SK-MEL-5 (cell line): Measurements from ENCODE around the gene A3GALT2. TPM values are rescaled to one million over a fixed set of nuclear protein-coding genes. Genes with fewer than 3 reads are reported as not detected.
"Not testable (repeated sequence)": the region's sequence is repeated elsewhere in the genome, so short reads cannot be mapped to it uniquely, and the experiment has no call there.

Source experiments
- DNase-seq: peaks from one replicate; pipeline ENCODE4 v3.0.0-alpha.2; 2016; ENCODE audit warnings: low read depth, low spot score
- in situ Hi-C: cut with HindIII; loops from 2 replicates; pipeline ENCODE4 v1.10.0; 2016; ENCODE audit warnings: low sequenced_read_pairs, high pct_unique_total_duplicates, low pct_unique_long_range_greater_than_20kb
- total RNA-seq: library from RNA; depleted of rRNA; stranded (reverse); fragments of >200 nt; shearing (Covaris generic); gene quantifications from 2 replicates; pipeline ENCODE4 v1.2.3, GENCODE V29; 2014

The A3GALT2 gene
- total RNA-seq, 1 experiment from 2014 or later, result not detected

DNA sequence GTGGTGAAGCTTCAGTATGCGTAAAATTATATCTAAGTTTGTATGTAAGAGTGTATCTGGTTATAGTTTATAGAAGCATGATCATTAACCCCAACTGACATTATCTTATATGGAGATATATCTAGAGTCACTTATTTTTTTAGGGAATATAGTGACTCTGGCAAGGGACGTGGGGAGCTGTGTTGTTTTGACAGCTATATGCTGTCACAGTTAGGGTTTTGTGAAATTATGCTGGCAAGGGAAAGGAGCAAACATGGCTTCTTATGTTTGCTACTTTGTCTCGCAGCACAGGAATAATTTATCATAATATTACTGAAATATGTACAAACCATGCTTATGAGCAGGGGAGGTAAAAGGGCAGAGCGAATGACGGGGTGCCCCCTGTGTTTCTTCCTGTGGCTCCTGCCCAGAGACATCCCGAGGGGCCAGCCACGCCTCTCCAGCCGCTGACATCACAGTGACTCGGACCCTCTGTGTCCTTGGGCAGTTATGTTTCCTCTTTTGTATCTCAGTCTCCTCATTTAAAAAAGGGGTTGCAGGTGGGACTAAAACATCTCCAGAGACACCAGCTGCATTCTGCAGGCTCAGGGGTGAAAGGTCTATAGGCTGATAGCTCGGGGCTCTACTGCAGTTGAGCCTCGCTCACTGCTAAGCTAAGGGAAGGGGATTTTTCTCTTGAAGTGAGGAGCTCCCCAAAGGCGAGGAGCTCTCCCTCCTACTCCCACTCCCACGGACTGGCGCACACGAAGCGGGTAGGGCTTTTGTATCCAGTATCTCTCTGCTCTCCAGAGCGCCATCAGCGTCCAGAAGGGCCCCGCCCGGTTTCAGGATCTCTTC is 14.9 kb downstream of the A3GALT2 start:
- in situ Hi-C loops, result no loop called here
- DNase-seq, result no peak

DNA sequence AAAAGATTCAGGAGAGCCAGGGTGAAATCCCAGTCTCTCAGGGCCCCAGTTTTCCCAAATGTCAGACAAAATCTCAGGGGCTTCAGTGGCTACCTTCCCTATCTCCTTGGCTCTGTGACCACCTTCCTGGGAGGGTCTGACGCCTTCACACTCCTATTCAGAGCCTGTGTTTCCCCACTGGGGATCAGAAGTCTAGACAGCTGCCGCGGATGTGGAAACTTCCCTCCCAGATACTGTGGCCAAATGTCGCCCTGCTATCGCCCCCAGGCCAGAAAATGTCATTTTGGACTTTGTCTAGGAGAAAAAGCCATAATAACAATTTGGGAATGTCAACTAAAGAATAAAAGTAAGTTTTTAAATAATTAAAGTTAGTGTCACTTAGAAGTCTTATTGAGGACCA is 15.9 kb downstream of the A3GALT2 start:
- DNase-seq, result no peak
- in situ Hi-C loops, result no loop called here

DNA sequence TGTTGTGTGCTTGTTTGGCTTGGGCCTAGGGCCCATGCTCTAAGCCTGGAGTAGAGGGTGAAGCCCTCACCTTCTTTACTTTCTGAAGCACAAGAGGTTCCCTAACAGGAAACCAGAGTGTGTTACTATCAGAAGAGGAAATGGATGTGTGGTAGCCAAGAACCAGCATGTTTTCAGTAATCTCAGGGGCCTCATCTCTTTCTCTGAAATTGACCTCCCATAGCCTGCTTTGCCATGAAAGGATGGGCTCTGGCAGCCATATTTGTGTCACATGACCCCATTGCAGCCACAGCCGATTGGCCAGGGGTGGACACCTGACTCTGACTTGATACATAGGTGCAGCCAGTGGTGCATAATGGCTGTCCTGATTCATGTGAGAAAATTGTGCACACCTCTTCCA is 18.6 kb downstream of the A3GALT2 start:
- in situ Hi-C loops, result no loop called here

DNA sequence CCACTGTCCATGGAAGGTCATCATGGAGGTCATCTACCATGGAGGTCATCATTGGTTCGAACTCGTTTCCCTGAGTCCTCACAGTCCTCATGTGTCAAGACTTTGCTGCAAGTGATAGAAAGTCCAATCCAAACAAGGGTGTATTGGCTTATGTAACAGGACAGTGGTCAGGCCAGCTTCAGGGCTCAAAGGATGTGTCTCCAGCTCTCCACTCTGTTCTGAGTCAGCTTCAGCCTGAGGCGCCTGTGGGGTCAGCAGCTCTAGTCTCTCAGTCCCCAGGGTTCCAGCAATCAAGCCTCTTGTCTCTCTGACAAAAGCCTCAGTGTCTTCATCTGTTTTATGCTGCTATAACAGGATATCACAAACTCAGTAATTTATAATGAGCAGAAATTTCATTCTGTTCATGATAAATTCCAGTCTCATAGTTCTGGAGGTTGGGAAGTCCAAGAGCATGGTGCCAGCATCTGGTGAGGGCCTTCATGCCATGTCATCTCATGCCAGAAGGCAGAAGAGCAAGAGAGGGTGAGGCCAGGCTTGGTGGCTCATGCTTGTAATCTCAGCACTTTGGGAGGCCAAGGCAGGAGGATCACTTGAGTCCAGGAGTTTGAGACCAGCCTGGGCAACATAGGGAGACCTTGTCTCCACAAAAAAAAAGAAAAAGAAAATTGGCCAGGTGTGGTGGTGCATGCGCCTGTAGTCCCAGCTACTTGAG is 19.5 kb downstream of the A3GALT2 start:
- in situ Hi-C loops, result no loop called here
- peak; percentile 89 for DNase-seq

More for the DNA sequence above, 18.6 kb downstream of the A3GALT2 start:
- DNase-seq, result no peak

DNA sequence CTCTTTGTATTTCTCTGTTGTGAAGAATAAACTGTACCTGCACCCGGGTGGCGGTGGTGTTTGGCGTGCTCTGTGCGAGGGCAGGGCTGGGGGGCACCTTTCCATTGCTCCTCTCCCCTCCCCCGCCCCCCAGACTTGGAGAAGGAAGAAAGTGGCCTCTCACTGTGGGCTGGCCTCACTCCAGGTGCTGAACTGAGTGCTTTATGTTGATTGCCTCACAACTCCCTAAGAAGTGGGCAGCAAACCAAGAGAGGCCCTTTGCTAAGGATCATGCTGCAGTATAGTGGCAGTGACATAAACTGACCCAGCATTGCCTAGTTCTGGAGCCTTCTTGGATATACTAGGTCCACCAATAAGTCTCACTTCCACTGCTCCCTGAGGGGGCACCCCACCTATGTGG is 20.2 kb downstream of the A3GALT2 start:
- DNase-seq, result peak; percentile 26
- in situ Hi-C loops, result no loop called here

DNA sequence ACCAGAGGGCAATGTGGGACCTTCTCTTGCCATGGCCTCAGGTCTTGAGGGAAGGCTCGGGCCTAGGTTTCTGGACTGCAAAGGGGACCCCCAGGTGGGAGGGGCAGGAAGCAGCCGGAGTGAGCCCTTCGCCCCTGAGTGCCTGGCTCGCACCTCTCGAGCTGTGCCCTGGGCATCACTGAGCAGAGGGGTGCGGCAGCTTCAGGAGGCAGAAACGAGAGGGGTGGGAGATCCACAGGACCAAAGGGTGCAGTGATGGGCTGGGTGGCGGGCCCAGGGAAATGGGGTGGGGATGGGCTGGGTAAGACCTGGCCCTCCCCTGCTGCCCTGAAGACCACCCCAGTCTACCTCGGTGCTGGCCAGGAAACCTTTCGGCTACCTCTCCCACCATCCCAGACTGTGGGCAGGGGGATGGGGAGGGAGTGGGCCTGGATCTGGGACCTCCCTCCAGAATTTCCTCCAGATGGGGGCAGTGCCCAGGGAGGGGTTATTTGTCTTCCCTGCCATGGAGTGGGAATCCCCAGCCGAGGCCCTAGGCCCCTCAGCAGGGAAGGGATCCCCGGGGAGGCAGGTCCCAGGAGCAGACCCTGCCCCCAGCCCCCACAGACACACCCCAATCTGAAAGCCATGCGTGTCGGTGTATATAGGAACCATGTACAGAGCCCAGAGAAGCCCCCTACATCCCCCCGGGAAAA is 21.3 kb downstream of the A3GALT2 start:
- in situ Hi-C loops, result no loop called here
- DNase-seq, result no peak

DNA sequence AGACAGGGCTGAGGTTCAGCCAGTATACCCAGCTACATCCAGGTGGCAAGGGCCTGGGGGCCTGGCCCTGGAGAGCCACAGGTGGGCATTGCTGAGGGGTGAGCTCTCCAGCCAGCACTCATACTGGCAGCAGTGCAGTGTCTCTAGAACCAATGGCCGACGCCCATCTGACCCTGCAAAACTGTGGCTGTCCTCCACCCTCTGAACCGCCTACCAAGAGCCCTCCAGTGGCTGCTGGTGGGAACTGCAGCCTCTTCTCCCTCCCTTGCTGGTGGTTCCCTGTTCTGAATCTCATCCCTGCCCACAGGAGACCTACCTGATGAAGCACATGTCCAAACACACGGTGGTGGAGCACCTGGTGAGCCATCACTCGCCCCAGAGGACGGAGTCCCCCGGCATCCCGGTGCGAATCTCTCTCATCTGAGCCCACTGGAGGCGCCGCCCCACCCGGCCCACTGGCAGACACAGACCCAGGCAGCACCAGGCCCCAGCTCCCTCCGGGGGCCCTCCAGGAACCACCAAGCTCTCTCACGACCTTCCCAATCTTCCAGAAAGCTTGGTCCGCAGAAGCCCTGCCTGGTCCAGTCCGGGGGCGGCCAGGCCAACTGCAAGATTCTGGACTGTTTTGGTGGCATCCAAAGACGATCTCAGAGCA is 22.1 kb downstream of the A3GALT2 start:
- DNase-seq, result peak; percentile 68
- in situ Hi-C loops, result no loop called here

DNA sequence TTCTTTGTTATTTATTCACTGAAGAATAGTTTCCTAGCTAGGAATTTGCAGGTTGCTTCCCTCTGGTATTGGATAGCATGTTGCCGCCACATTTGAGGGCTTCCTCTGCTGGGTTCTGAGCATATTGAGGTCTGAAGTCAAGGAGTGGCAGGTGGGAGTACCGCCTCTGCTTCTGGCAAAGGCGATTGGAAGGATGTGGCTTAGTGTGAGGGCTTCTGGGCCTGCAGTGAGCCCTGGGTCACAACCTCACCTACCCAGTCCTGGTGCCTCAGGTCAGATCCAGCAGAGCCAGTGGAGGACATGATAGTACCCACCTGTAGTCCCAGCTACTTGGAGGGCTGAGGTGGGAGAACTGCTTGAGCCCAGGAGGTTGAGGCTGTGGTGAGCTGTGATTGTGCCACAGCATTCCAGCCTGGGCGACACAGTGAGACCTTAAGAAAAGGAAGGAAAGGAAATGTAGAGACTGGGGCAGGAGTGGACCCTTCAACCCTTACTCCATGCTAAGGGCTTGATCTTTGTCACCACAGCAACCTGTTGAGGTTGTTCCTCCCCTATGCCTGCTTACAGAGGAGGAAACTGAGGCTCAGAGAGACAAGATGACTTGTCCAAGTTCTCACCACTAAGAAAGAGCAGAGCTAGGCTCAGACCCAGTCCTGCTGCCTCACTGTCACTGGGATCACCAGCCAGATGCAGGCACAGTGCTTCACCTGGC is 22.8 kb downstream of the A3GALT2 start:
- DNase-seq, result no peak
- in situ Hi-C loops, result no loop called here

DNA sequence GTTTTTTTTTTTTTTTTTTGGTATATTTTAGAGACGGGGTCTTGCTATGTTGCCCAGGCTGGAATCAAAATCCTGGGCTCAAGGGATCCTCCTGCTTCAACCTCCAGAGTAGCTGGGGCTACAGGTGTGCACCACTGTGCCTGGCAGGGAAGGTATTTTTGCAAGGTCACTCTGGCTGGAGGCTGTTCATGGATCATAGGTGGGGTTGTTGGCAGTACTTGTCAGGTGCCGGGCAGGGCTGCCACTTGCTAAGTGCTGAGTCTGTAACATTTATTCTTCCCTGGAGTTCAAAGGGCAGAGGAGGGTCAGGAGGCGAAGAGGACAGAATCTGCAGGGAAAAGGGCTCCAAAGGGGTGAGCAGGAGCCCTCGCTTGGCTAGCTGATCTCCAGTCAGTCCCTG is 24.1 kb downstream of the A3GALT2 start:
- in situ Hi-C loops, result no loop called here
- DNase-seq, result no peak

DNA sequence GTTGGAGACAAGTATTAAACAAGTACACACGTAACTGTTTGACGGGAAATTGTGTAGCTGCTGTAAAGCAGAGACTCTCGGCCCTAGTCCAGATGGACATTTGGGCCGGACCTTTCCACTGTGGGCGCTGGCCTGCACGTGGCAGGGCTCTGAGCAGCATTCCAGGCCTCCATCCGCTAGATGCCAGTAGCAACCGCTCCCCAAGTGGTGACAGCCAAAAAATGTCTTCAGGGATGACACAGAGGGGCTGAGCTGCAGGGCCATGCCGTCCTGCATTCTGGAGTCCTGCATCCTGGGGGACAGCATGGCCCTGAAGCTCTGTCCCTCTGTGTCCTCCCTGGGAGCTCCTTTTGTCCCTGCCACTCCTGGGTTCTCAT is 24.8 kb downstream of the A3GALT2 start:
- in situ Hi-C loops, result no loop called here
- DNase-seq, result no peak

DNA sequence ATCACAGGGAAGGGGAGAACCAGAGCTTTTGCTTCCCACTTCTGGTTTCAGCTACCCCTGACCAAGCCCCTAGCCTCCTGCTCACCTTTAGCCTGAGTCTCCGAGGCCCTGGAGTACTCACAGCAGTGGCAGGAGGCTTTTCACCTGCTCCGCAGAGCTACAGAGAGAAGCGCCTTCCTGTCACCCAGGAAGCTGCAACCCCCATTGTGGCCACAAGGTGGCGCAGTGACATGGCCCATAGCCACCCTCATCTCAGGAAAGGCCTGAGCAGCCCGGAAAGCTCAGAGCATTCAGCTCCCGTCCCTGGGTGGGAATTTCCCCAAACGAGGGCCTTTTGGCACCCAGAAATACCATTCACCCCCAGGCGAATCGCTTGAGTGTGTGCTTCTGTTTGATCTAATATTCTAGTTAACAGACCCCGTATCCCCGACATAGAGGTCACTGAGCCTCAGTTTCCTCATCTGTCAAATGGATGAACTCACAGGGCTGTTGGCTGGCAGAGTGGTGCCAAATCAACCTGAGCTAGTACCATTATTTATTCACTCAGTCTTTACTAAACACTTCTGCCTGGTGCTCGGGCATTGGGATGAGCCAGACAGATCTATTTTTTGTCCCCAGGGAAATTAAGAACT is 25.3 kb downstream of the A3GALT2 start:
- in situ Hi-C loops, result no loop called here
- DNase-seq, result peak; percentile 80

DNA sequence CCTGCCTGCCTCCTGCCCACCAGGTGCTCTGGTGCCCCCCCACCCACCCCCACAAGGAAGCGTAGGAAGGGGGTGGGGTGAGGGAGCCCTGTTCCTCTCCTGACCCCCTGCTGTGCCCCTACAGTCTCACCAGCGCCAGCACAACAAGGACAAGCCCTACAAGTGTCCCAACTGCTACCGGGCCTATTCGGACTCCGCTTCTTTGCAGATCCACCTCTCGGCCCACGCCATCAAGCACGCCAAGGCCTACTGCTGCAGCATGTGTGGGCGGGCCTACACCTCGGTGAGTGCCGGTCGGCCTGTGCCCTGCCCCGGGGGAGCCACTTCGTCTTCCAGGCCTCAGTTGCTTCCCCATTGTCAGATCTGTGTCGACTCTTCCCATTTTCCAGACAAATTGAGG is 25.9 kb downstream of the A3GALT2 start:
- in situ Hi-C loops, result no loop called here

DNA sequence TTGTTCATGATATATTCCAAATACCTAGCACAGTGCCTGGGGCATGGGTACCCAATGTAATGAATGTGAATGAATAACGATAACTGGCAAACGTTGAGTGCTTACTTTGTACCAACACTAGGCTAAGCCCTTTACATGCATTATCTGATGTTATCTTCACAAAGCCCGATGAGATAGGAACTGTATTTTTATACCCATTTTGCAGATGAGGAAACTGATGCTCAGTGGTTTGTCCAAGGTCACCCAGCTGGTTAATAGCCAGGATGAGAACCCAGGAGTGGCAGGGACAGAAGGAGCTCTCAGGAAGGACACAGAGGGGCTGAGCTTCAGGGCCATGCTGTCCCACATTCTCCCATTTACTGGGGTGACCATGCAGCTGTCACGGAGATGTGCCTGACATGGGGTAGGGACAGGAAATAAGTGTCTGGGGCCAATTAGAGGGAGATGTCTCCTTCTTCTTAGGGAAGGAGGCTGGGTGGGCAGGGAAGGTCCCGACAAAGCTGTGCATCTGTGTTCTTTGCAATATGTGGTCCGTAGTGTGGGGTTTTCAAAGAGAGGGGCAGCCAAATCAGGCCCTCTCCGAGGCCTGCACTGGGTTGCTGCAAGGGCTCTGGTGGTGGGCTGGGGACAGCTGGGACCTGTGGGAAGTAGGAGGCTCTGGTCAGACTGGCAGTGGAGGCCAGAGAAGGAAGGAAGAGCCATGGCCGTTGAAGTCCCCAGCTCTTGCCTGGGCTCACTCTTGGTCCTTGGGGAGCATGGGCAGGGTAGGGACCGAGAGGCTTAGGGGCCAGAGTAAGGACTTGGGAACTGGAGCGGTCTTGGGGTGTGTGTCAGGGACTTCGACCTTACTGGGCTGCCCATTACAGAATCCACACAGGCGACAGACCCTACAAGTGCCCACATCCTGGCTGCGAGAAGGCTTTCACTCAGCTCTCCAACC is 26.6 kb downstream of the A3GALT2 start:
- DNase-seq, result no peak
- in situ Hi-C loops, result no loop called here

More for the DNA sequence above, 25.9 kb downstream of the A3GALT2 start:
- DNase-seq, result no peak

DNA sequence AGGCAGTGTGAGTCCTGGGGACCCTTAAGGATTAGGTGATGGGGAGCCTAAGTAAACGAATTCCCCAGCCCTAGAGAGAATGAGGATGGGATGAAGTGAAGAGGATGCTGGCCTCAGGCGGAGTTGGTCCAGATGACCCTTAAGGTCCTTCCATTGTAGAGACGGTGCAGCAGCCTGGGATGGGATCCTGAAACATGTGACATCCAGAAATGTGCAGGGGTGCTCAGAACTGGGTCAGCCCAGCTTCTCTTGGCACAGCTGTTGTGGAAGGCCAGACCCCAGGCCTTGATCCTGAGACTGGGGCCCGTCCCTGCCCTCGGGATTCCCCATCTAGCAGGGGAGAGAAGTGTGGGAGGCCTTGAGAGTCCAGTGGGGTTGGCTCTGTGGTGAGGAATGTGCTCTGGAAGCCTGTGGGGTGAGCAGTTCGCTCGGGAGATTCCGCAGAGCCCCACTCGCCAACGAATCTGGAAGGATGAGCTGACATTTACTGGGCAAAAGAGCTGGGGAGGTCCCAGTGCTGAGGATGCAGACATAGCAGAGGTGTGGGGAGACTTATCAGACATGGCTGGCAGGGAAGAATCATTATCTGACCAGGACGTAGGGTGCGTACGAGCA is 28.1 kb downstream of the A3GALT2 start:
- no peak for DNase-seq
- in situ Hi-C loops, result no loop called here

DNA sequence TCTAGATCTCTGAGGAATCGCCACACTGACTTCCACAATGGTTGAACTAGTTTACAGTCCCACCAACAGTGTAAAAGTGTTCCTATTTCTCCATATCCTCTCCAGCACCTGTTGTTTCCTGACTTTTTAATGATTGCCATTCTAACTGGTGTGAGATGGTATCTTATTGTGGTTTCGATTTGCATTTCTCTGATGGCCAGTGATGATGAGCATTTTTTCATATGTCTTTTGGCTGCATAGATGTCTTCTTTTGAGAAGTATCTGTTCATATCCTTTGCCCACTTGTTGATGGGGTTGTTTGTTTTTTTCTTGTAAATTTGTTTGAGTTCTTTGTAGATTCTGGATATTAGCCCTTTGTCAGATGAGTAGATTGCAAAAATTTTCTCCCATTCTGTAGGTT is 30.3 kb downstream of the A3GALT2 start:
- DNase-seq, in situ Hi-C loops: not testable (repeated sequence)

DNA sequence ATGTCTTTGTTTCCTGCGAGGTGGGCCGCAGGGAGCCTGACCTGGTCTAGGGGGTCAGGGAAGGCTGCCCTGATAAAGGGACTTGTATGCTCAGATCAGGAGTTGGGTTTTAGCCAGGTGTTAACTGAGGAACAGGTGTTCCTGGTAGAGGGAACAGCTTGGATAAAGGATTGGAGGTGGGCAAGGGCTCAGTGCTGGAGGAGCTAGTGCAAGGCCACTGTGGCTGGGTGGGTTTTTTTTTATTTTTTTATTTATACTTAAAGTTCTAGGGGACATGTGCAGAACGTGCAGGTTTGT is 31.1 kb downstream of the A3GALT2 start:
- in situ Hi-C loops, result no loop called here
- no peak for DNase-seq
